Lung (tissue), 12 donors: Measurements from ENCODE around the gene FOXO1. TPM values are rescaled to one million over a fixed set of nuclear protein-coding genes. Genes with fewer than 3 reads are reported as not detected.

Experiments used
- ATAC-seq: fragments of 200-7000 bp; cut with Tn5 transposase; one replicate; pipeline ENCODE4 v1.9.1; 2020; ENCODE audit warnings: moderate number of reproducible peaks; ENCODE audit not compliant: insufficient read depth, low FRiP score
- DNase-seq, 3 donors: peaks; one replicate each; pipeline ENCODE4 v3.0.0-alpha.2; 2013 to 2017
- H3K27ac ChIP-seq, 2 donors: one replicate each; pipeline ENCODE4 v1.5.1; 2013; ENCODE audit warnings: mild to moderate bottlenecking in 2 of 2, moderate library complexity in 2 of 2, control low read depth in 1 of 2, inconsistent platforms in 1 of 2, low read depth in 1 of 2, low read length in 1 of 2
- H3K27me3 ChIP-seq, 3 donors: one replicate each; pipeline ENCODE4 v1.5.1; 2013; ENCODE audit warnings: low read length in 2 of 3; ENCODE audit not compliant: control insufficient read depth in 3 of 3, insufficient read depth in 3 of 3
- H3K36me3 ChIP-seq, 4 donors: one replicate each; pipeline ENCODE4 v1.5.1; 2013; ENCODE audit warnings: low read length in 4 of 4, mild to moderate bottlenecking in 1 of 4, moderate library complexity in 1 of 4; ENCODE audit not compliant: control insufficient read depth in 4 of 4, insufficient read depth in 4 of 4
- H3K4me1 ChIP-seq, 5 donors: one replicate each; pipeline ENCODE4 v1.5.1; 2013; ENCODE audit warnings: low read length in 5 of 5, mild to moderate bottlenecking in 2 of 5, moderate library complexity in 1 of 5; ENCODE audit not compliant: control insufficient read depth in 5 of 5, insufficient read depth in 5 of 5
- H3K4me3 ChIP-seq: one replicate; pipeline ENCODE4 v1.5.1; 2013; ENCODE audit warnings: mild to moderate bottlenecking, control low read depth, moderate library complexity
- H3K9ac ChIP-seq, 2 donors: one replicate each; pipeline ENCODE4 v1.5.1; 2013; ENCODE audit warnings: low read length in 2 of 2, control low read depth in 1 of 2; ENCODE audit not compliant: insufficient read depth in 1 of 2
- H3K9me3 ChIP-seq, 4 donors: one replicate each; pipeline ENCODE4 v1.5.1; 2013; ENCODE audit warnings: low read length in 3 of 4, mild to moderate bottlenecking in 1 of 4, moderate library complexity in 1 of 4; ENCODE audit not compliant: control insufficient read depth in 4 of 4, insufficient read depth in 3 of 4
- CTCF ChIP-seq: IDR thresholded peaks from 2 replicates; pipeline ENCODE4 v1.5.1; 2012; ENCODE audit warnings: mild to moderate bottlenecking; ENCODE audit errors: control extremely low read depth, extremely low read depth
- WGBS, 2 donors: extraction: QIAGEN DNeasy Blood & Tissue Kit; methylation state at CpG; one replicate each; pipeline ENCODE4 v1.1.7; 2013; 5-methylcytosine and 5-hydroxymethylcytosine counted together
- polyA plus RNA-seq, 2 donors: library from polyadenylated mRNA; stranded (reverse); fragments of 200-250 nt; gene quantifications; one replicate each; pipeline ENCODE4 v1.2.1, GENCODE V29; 2013
- total RNA-seq, 2 donors: library from RNA; depleted of rRNA in 1 of 2; stranded (reverse); fragments of >200 nt in 1 of 2; gene quantifications; one replicate each; pipeline ENCODE4 v1.2.1, GENCODE V29; 2014 to 2021
- donor health status: control.
- donor health status: control.
- donor health status: Bipolar disorder and iron deficiency.
- donor health status: healthy.
- donor health status: DM: yes; HTN: yes; CAD: no.

Gene FOXO1
- total and polyA plus RNA-seq, 4 donors = 4.1 to 37.1 (median 21.3) TPM

GRCh38 chr13:40519637-40520036 is 146.8 kb downstream of the FOXO1 start:
- Histone ChIP-seq H3K9me3 (no peaks in the 10 kb centered on the region), H3K9ac (no peak overlapping the region), H3K36me3 (no peaks in the 10 kb centered on the region), H3K27ac (no peak overlapping the region), H3K4me1 (peaks cover 0 to 5% (median 0%) of the 10 kb centered on the region in 5 donors), H3K4me3 (no peak overlapping the region), H3K27me3 (no peaks in the 10 kb centered on the region)
- 72 to 83% methylated on average over 5 of the region's 5 CpGs for WGBS, 2 donors
- ATAC-seq = no peak
- TF ChIP-seq CTCF = no peak
- DNase-seq = no peak

- Histone ChIP-seq H3K9ac (no peak overlapping the region), H3K27me3 (no peaks in the 10 kb centered on the region), H3K4me3 (no peak overlapping the region), H3K36me3 (no peaks in the 10 kb centered on the region), H3K9me3 (no peaks in the 10 kb centered on the region), H3K27ac (no peak overlapping the region), H3K4me1 (peaks cover 0 to 5% (median 0%) of the 10 kb centered on the region in 5 donors)
- DNase-seq = no peak
- 63 to 79% methylated on average over 4 of the region's 4 CpGs for WGBS, 2 donors
- TF ChIP-seq CTCF = no peak
- ATAC-seq = no peak
These were observed 148.0 kb downstream of the FOXO1 start for GRCh38 chr13:40518481-40518882.

- Histone ChIP-seq H3K27ac (no peak overlapping the region), H3K9me3 (no peaks in the 10 kb centered on the region), H3K4me1 (peaks cover 0 to 5% (median 0%) of the 10 kb centered on the region in 5 donors), H3K27me3 (no peaks in the 10 kb centered on the region), H3K4me3 (no peak overlapping the region), H3K36me3 (no peaks in the 10 kb centered on the region), H3K9ac (no peak overlapping the region)
- no peak for TF ChIP-seq CTCF
- DNase-seq (no peak), ATAC-seq (no peak)
- 91 to 95% methylated on average over 8 of the region's 8 CpGs for WGBS, 2 donors
These were observed 148.7 kb downstream of the FOXO1 start for GRCh38 chr13:40517486-40518480.
